Hepatocyte (in vitro differentiated cells): ENCODE results near the gene VAMP7. TPM values are rescaled to one million over a fixed set of nuclear protein-coding genes. Genes with fewer than 3 reads are reported as not detected.

Experiments used
- DNase-seq: peaks from one replicate; pipeline ENCODE4 v3.0.0-alpha.2; 2016; ENCODE audit warnings: low spot score
- H2AFZ ChIP-seq: fragments of 200-600 bp; sonication (generic); 2 replicates; pipeline ENCODE4 v1.6.0; 2016; ENCODE audit warnings: antibody characterized with exemption, mild to moderate bottlenecking
- H3K27ac ChIP-seq: fragments of 200-600 bp; sonication (generic); 2 replicates; pipeline ENCODE4 v1.5.1; 2016; ENCODE audit warnings: mild to moderate bottlenecking
- H3K27me3 ChIP-seq: fragments of 200-600 bp; sonication (generic); 2 replicates; pipeline ENCODE4 v1.6.1; 2016
- H3K36me3 ChIP-seq: fragments of 200-600 bp; sonication (generic); replicated peaks from 2 replicates; pipeline ENCODE4 v1.5.1; 2016; ENCODE audit warnings: low read depth; ENCODE audit not compliant: insufficient read depth
- H3K4me1 ChIP-seq: fragments of 200-600 bp; sonication (generic); 2 replicates; pipeline ENCODE4 v1.5.1; 2016; ENCODE audit warnings: mild to moderate bottlenecking, moderate library complexity; ENCODE audit not compliant: insufficient read depth
- H3K4me2 ChIP-seq: fragments of 200-600 bp; sonication (generic); 2 replicates; pipeline ENCODE4 v1.6.0; 2016
- H3K4me3 ChIP-seq: fragments of 200-600 bp; sonication (generic); 2 replicates; pipeline ENCODE4 v1.5.1; 2016; ENCODE audit warnings: mild to moderate bottlenecking
- H3K79me2 ChIP-seq: fragments of 200-600 bp; sonication (generic); 2 replicates; pipeline ENCODE4 v1.6.0; 2017; ENCODE audit warnings: mild to moderate bottlenecking
- H3K9me2 ChIP-seq: fragments of 200-600 bp; sonication (generic); replicated peaks from 2 replicates; pipeline ENCODE4 v1.6.0; 2017; ENCODE audit warnings: mild to moderate bottlenecking; ENCODE audit not compliant: insufficient read depth
- H3K9me3 ChIP-seq: fragments of 200-600 bp; sonication (generic); 2 replicates; pipeline ENCODE4 v1.5.1; 2016; ENCODE audit warnings: low read depth, mild to moderate bottlenecking
- H4K20me1 ChIP-seq: fragments of 200-600 bp; sonication (generic); 2 replicates; pipeline ENCODE4 v1.6.0; 2016; ENCODE audit warnings: mild to moderate bottlenecking; ENCODE audit not compliant: insufficient read depth, poor library complexity, severe bottlenecking
- CTCF ChIP-seq: fragments of 200-600 bp; sonication (generic); IDR thresholded peaks from 2 replicates; pipeline ENCODE4 v1.5.1; 2016; ENCODE audit warnings: antibody characterized with exemption, mild to moderate bottlenecking; ENCODE audit not compliant: poor library complexity
- EZH2 ChIP-seq: fragments of 200-600 bp; sonication (generic); IDR thresholded peaks from 2 replicates; pipeline ENCODE4 v1.6.1; 2016; ENCODE audit warnings: antibody characterized with exemption, mild to moderate bottlenecking, borderline replicate concordance
- EZH2phosphoT487 ChIP-seq: fragments of 200-600 bp; sonication (generic); IDR thresholded peaks from one replicate; pipeline ENCODE4 v1.6.1; 2018; ENCODE audit warnings: antibody characterized with exemption, mild to moderate bottlenecking, low read depth, moderate library complexity; ENCODE audit not compliant: unreplicated experiment, severe bottlenecking
- WGBS: methylation state at CpG from one replicate; pipeline ENCODE4 v1.1.6; 2016; ENCODE audit warnings: low lambda C conversion rate; ENCODE audit errors: missing lambda C conversion rate; 5-methylcytosine and 5-hydroxymethylcytosine counted together
- polyA plus RNA-seq: library from polyadenylated mRNA; unstranded; fragments of >200 nt; fragmentation: Nextera tagmentation; extraction: Ambion mirVana; gene quantifications from 2 replicates; pipeline ENCODE4 v1.2.1, GENCODE V29; 2016
- total RNA-seq: library from RNA; depleted of rRNA; stranded (reverse); fragments of >200 nt; gene quantifications from 2 replicates; pipeline ENCODE4 v1.2.3, GENCODE V29; 2014

The VAMP7 gene
- total and polyA plus RNA-seq, 2 experiments from 2014 or later = 34.0 to 52.6 TPM

GRCh38 chrX:155886409-155886808 lies 5.3 kb downstream of the VAMP7 start:
- Histone ChIP-seq H3K27me3 (no peaks in the 10 kb centered on the region), H4K20me1 (peaks cover 4% of the 10 kb centered on the region), H3K4me1 (no peaks in the 10 kb centered on the region), H3K79me2 (peaks cover 23% of the 10 kb centered on the region), H3K36me3 (no peaks in the 10 kb centered on the region), H3K27ac (no peak overlapping the region), H3K4me3 (no peak overlapping the region), H3K9me2 (no peaks in the 10 kb centered on the region), H3K4me2 (no peak overlapping the region), H2AFZ (no peak overlapping the region), H3K9me3 (no peaks in the 10 kb centered on the region)
- TF ChIP-seq EZH2 (no peak), CTCF (no peak)
- no peak for DNase-seq
- WGBS = 84% methylated on average over 2 of the region's 2 CpGs

- WGBS = 47% methylated on average over 3 of the region's 3 CpGs
- no peak overlapping the region for H3K4me2 ChIP-seq
- TF ChIP-seq EZH2 = no peak
- TF ChIP-seq EZH2phosphoT487 = no peak
- TF ChIP-seq CTCF = no peak
These were observed 7.0 kb downstream of the VAMP7 start for GRCh38 chrX:155888139-155888538.

GRCh38 chrX:155889328-155889727 lies 8.2 kb downstream of the VAMP7 start:
- Histone ChIP-seq H3K9me3 (no peaks in the 10 kb centered on the region), H4K20me1 (peaks cover 4% of the 10 kb centered on the region), H3K9me2 (no peaks in the 10 kb centered on the region), H3K36me3 (no peaks in the 10 kb centered on the region), H2AFZ (no peak overlapping the region), H3K79me2 (peaks cover 4% of the 10 kb centered on the region), H3K27me3 (no peaks in the 10 kb centered on the region), H3K4me2 (no peak overlapping the region), H3K27ac (no peak overlapping the region), H3K4me3 (no peak overlapping the region), H3K4me1 (no peaks in the 10 kb centered on the region)
- DNase-seq = no peak
- TF ChIP-seq EZH2 = no peak
- TF ChIP-seq EZH2phosphoT487 = no peak
- no peak for TF ChIP-seq CTCF
- WGBS = 72% methylated on average over 4 of the region's 4 CpGs

More at GRCh38 chrX:155888139-155888538, 7.0 kb downstream of the VAMP7 start:
- peak overlapping the region; percentile 0 for H3K27ac ChIP-seq
- no peaks in the 10 kb centered on the region for H3K9me3 ChIP-seq
- H3K36me3 ChIP-seq = no peaks in the 10 kb centered on the region
- no peak overlapping the region for H2AFZ ChIP-seq
- no peaks in the 10 kb centered on the region for H3K27me3 ChIP-seq
- no peaks in the 10 kb centered on the region for H3K4me1 ChIP-seq
- H4K20me1 ChIP-seq = peaks cover 4% of the 10 kb centered on the region
- no peak overlapping the region for H3K4me3 ChIP-seq
- peaks cover 8% of the 10 kb centered on the region for H3K79me2 ChIP-seq
- peak; percentile 11 for DNase-seq
- no peaks in the 10 kb centered on the region for H3K9me2 ChIP-seq
